ENCODE data around the gene EPM2A.

EPM2A gene

GRCh38 chr6:145609521-145609920 lies 125.8 kb downstream of the EPM2A start:
- in situ Hi-C loops (cut with MboI; ENCODE audit: low sequenced_read_pairs), result no loop called here

GRCh38 chr6:145608850-145609249 lies 126.5 kb downstream of the EPM2A start:
- in situ Hi-C loops (cut with MboI; ENCODE audit: low sequenced_read_pairs), result no loop called here

DNA sequence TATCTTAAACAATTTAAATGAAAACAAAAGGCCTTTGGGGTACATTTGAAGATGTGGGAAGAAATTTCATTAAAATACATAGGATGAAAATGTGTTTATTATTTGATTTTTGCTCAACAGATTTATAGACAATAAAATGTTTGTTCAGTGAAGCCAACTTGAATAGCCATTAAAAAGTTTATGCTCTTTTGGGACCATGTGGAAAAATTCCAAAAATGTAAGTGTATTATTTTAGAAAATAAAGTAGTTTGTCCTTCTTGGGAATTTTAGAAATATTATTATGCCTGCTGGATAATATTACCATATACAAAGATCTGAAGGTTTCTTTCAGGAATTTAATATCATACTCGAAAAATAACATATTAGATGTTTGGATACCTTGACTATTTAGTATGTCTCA lies 131.3 kb downstream of the EPM2A start:
- in situ Hi-C loops (cut with MboI; ENCODE audit: low sequenced_read_pairs), result no loop called here

DNA sequence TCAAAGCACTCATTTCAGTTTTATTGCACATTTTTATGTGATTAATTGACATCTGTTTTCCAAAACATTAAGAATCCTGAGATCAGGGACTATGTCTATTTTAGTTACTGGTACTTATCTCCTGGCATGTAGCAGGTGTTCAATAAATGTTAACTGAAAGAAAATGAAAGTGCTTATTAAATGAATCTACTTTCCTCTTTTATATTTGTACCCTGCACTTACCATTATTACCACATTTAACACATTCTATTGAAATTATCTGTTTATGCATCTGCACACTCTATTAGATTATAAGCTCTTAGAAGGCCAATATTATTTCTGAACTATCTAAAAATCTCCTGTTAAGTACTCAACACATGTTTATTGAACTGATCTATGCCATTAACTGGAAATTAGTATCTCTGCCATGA lies 131.9 kb downstream of the EPM2A start:
- in situ Hi-C loops (cut with MboI; ENCODE audit: low sequenced_read_pairs), result no loop called here

DNA sequence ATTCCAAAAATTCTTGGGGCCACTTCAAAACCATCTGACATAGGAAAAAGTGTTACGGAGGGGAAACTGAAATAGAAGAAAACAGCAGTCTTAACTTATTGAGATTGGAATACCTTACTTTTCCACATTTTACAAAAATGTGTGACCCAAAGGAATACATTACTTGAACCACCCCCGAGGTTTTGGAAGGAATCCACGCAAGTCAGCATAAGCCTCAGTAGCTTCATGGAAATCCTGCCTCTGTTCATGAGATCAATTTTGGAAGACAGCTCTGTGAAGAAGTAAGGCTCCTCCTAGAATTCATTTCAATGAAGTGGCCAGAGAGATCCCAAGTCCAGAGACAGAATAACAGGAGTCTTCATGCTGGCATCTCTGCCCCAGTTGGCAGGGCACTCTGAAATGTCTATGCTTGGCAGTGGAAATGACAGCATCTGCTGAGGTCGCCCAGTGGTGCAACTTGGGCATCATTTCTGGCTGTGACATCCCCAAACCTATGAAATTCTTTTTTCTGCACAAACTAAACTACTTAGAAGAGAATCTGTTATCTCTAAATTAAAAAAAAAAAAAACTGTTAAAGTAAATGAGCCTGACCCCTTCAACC lies 132.5 kb downstream of the EPM2A start:
- in situ Hi-C loops (cut with MboI; ENCODE audit: low sequenced_read_pairs), result no loop called here

DNA sequence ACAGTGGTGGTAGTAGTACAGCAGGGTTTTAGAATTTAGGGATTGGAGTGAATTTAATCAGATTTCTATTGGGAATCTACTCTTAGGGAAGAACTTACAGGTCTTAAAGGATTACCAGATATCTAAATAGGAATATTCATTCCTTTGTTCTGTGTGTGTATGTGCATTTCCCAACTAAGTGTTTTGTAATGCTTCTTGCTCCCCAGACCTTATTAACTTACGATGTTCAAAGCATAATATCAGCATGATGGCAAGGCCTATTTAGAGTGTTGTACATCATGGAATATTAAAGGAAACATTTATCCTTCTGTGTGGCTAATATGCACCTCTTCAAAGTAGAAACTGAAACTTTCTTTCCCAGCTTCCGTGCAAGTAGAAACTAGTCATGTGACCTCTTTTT lies 133.9 kb downstream of the EPM2A start:
- in situ Hi-C loops (cut with MboI; ENCODE audit: low sequenced_read_pairs), result no loop called here

DNA sequence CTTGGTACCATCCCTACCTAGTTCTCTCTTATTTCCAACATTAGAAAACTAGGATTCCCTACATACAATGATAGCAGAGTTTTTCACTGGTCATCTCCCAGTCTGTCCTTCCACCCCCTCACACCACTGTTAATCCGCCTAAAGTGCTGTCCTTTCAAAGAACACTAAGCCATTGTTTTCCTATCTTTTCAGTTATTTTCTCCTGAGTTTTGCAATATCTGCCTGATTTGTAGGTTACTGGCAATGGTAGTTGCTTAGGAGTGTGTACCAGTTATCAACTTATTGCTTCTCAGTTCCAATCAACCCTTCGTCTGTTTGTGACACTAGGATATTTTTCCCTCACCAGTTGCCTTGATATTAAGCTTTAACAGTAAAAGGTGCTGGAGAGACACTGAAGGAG lies 135.0 kb downstream of the EPM2A start:
- in situ Hi-C loops (cut with MboI; ENCODE audit: low sequenced_read_pairs), result no loop called here

DNA sequence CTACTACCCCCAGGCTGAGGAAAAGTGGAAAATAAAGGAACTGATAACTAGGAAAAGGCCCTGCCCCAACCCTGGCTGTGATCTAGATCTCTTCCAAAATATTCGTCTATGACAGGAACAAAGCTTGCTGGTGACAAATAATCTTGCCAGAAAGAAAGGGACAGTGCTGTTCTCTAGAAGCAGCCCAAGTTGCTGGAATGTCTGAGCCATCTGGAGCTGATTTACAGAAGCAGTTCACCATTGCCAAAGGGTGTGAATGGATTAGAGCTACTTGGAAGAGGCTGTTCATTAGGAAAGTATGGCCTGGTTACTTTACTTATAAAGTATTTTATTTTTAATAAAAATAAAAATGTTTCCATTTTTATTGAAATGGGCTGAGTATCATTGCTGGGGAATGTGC lies 146.3 kb downstream of the EPM2A start:
- in situ Hi-C loops (cut with MboI; ENCODE audit: low sequenced_read_pairs), result no loop called here

DNA sequence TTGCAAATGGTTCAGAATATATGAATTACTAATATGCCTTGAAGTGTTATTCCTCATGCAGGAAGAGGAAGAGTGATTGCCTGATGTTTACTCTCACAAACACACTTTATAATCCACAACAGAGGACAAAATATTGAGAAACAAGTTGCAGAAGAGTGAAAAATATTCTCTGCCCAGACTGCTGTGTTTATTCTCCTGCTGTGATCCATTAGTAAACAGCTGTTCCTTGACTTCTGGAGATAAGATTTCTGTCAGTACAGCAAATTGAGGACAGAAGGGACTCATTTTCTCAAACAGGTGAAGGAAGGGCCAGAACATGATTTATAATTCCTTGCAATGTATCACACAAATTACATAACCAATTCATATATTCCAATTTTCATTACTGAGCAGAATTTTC lies 148.0 kb downstream of the EPM2A start:
- in situ Hi-C loops (cut with MboI; ENCODE audit: low sequenced_read_pairs), result no loop called here

DNA sequence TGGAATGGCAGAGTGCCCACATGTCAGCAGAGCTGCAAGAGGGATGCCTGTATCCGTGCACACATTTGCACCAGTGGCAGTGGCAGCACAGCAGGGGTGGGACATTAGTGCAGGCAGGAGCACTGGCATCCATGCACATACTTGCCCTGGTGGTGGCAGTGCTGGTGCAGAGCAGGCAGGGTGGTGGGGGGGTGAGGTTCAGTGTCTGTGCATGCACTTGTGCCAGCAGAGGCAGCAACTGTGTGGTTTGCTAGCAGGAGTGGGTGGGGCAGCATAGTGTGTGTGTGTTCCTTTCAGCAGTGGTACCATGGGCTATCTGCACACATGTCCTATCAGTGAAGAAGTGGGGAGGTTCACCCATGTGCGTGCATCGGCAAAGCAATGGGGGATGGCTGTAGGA lies 151.6 kb downstream of the EPM2A start:
- in situ Hi-C loops (cut with MboI; ENCODE audit: low sequenced_read_pairs), result no loop called here

Data from HL-60/S4 (cell line).